WERI-Rb-1 (cell line): ENCODE measurements around the gene UHMK1.
A peak's percentile ranks its signal among the peaks of the same experiment; 100 is the strongest.

Experiments used
- DNase-seq: peaks from one replicate; pipeline ENCODE4 v3.0.0-alpha.2; 2020
- H3K27ac ChIP-seq: fragments of 250-450 bp; sonication (Bioruptor Pico); 2 replicates; pipeline ENCODE4 v1.5.1; 2020; ENCODE audit warnings: mild to moderate bottlenecking, moderate library complexity
- H3K27me3 ChIP-seq: fragments of 250-450 bp; sonication (Bioruptor Pico); 2 replicates; pipeline ENCODE4 v1.5.1; 2021; ENCODE audit warnings: mild to moderate bottlenecking, low read depth, moderate library complexity; ENCODE audit not compliant: insufficient read depth, severe bottlenecking
- H3K36me3 ChIP-seq: fragments of 250-450 bp; sonication (Bioruptor Pico); 2 replicates; pipeline ENCODE4 v1.5.1; 2020; ENCODE audit warnings: mild to moderate bottlenecking, moderate library complexity
- H3K4me3 ChIP-seq: 2 replicates; pipeline ENCODE4 v1.5.1; 2011; ENCODE audit warnings: low read depth, mild to moderate bottlenecking, control low read depth, low read length
- H3K9me3 ChIP-seq: fragments of 250-450 bp; sonication (Bioruptor Pico); 2 replicates; pipeline ENCODE4 v1.5.1; 2021; ENCODE audit warnings: mild to moderate bottlenecking, moderate library complexity; ENCODE audit not compliant: severe bottlenecking
- CTCF ChIP-seq: IDR thresholded peaks from 2 replicates; pipeline ENCODE4 v1.5.1; 2011; ENCODE audit warnings: low read depth, mild to moderate bottlenecking, control low read depth, inconsistent platforms, low read length

The UHMK1 gene

GRCh38 chr1:162551969-162552683 is 54.5 kb downstream of the UHMK1 start:
- no peak for DNase-seq
- Histone ChIP-seq H3K27ac (no peak overlapping the region), H3K9me3 (no peaks in the 10 kb centered on the region), H3K4me3 (no peak overlapping the region), H3K36me3 (no peaks in the 10 kb centered on the region), H3K27me3 (no peaks in the 10 kb centered on the region)
- TF ChIP-seq CTCF = no peak

DNA sequence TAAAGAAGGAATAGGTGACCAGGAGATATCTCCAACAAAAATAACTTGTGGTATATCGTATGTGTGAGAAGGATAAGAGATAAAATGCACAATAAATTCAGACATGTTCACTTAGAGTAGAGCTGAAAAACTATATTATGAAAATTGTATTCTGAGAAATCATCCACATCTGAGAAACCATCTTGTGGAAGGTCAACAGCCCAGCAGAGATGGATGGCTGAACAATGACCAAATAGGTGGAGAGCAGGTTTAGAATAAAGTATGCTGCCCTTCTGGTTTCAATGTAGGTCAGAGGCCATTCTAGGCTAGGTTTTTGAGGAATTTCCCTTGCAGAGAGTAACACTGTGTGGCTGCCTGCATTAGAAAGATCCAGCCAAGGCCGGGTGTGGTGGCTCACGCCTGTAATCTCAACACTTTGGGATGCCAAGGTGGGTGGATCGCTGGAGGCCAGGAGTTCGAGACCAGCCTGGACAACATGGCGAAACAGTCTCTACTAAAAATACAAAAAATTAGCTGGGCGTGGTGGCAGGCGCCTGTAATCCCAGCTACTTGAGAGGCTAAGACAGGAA is 55.1 kb downstream of the UHMK1 start:
- no peak overlapping the region for H3K27ac ChIP-seq
- no peaks in the 10 kb centered on the region for H3K9me3 ChIP-seq
- no peak for DNase-seq
- H3K4me3 ChIP-seq = no peak overlapping the region
- TF ChIP-seq CTCF = no peak
- no peaks in the 10 kb centered on the region for H3K27me3 ChIP-seq
- H3K36me3 ChIP-seq = no peaks in the 10 kb centered on the region

GRCh38 chr1:162554258-162554657 is 56.6 kb downstream of the UHMK1 start:
- Histone ChIP-seq H3K27me3 (no peaks in the 10 kb centered on the region), H3K9me3 (no peaks in the 10 kb centered on the region), H3K27ac (no peak overlapping the region), H3K36me3 (no peaks in the 10 kb centered on the region), H3K4me3 (no peak overlapping the region)
- TF ChIP-seq CTCF = no peak
- no peak for DNase-seq

GRCh38 chr1:162557536-162557935 is 59.9 kb downstream of the UHMK1 start:
- no peak for TF ChIP-seq CTCF
- peaks cover 4% of the 10 kb centered on the region; the same call in 1 of the 2 replicates for H3K36me3 ChIP-seq

DNA sequence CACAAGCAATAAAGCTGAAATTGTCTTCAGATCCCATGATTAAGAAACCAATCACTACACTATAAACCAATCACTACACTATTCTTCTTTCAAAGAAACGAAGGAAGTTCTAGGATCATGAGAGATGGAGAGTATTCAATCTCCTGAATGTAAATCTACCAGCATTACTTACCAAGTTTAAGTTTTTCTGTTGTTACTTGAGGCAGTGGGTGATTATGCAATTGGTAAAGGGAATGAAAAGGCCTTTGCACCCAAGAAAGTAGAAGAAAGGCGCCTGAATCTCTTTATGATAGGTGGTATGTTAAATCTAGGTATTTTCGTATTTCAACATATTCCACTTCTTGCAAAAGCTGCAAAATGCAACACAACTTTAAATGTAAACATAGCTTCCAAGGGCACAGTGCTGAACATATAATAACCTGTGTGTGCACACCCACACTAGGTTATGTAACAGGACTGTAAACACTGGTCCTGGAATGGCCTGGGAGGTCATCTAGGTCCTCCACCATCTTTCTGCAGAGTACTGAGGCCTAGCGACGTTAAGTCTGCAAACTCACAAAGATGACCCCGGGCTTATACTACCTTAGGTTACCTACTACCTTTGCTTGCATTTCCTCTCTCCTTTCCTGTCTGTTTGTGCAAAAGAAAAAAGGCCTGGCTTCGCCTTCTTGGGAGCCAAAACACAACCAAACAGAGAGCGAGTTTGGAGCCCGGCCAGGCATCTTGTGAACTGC is 62.9 kb downstream of the UHMK1 start:
- Histone ChIP-seq H3K9me3 (no peaks in the 10 kb centered on the region), H3K4me3 (peak overlapping the region; percentile 76), H3K36me3 (peaks cover 4% of the 10 kb centered on the region; the same call in 1 of the 2 replicates), H3K27ac (peak overlapping the region; percentile 86), H3K27me3 (no peaks in the 10 kb centered on the region)
- no peak for DNase-seq
- no peak for TF ChIP-seq CTCF

More at GRCh38 chr1:162557536-162557935, 59.9 kb downstream of the UHMK1 start:
- Histone ChIP-seq H3K4me3 (no peak overlapping the region), H3K27ac (no peak overlapping the region), H3K27me3 (no peaks in the 10 kb centered on the region), H3K9me3 (no peaks in the 10 kb centered on the region)
- no peak for DNase-seq
